NCI-H345 treated with DMSO at 0.1 percent for 48 hours (cell line): Measurements from ENCODE around the gene SCLY.

Experiments
- DNase-seq: peaks from one replicate; lab custom pipeline; 2025; ENCODE audit not compliant: unreplicated experiment; lab: John Stamatoyannopoulos, UW

Gene SCLY

DNA sequence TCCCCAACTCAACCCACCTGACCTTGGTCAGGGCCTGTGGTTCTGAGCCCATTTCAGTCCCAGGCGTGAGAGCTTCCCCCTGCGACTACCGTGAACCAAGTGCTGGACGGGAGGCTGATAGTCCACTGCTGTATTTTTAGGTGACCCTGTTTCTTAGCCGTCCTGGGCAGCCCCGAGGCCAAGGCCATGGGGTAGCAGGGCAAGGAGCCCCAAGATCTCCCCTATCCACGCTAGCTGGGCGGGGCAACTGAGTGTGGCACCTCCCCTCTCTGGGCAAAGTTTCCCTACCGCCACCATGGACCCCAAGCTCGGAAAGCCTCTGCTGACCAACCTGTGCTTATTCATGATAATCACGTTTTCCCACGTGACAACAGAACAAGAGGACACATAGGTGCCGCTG lies 77.1 kb downstream of the SCLY start:
- DNase-seq, result no peak

DNA sequence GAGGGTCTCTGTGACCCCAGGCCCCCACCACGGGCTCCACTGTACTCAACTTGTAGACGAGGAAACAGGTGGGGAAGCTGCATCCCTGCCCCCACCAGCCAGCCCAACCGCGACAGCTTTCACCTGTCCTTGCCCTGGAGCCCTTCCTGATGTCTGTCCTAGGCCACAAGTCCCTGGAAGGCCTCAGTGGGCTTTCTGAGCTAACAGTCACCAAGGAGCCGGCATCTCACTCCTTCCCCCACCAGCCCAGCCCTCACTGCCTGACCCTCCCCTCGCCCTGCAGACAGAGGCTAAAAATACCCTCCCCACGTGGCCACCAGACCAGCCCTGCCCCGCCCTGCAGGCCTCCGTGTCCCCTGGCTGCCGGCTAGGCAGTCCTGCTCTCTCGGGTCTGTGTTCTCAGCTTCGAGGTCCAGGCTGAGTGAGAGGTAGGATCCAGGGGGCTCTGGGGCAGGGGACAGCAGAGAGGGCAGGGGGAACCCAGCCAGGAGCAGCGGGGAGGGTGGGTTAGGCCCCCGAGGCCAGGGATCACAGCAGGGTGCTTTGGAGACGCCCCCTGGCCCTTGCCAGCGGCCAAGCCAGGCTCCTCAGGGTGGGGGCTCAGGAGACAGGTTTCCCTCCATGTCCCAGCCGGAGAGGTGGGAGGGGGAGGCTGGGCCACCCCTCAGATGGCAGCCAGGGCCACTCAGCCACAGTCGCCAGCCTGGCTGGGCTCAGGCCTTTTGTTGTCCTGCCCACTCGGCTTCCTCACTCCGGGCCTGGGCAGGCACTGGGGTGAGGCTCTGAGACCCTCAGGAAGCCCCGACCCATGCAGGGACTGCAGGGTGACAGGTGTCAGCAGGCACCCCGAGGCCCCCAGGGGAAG lies 77.8 kb downstream of the SCLY start, which contains the start of gene KLHL30:
KLHL30 (plus strand) TSS at position 338 of the 865 bp plus-strand sequence. CDS start 2,087 bp downstream, outside the sequence.
- DNase-seq, result no peak

DNA sequence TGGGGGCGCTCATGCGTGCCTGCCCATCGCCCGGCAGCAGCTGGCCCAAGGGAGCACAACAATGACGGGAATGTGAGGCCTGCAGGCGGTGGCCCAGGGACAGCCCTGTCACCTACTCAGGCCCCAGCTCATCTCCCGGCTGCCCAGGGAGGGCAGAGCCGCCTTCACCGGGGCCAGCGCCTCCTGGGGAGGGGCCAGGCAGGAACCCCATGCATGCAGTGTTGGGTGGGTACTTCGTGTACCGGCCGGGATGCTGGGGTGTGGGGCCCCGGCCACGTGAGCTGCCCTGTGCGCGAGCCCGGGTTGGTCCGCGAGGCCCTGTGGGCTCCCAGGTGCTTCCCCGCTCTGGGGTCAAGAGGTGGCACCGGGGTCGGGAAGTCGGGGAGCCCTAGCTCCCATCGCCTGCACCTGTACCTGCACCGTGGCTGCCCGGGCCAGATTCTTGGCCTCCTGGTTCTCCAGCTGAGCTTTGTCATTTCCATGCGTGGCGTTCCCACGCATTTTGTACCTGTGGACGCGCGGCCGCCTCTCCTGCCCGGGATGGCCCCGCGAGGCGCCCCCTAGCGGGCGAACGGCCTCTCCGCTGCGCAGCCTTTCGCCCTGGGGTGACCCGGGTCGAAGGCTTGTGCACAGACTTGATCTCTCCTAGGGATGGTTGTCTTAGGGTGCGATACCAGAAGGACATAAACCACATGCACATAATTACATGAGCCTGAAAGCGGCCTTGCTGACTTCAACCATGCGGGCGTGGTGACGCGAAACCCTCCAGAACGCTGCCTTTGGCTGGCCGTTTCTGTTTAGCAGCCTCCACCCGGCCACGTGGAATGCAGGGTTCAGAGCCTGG lies 78.6 kb downstream of the SCLY start:
- no peak for DNase-seq

DNA sequence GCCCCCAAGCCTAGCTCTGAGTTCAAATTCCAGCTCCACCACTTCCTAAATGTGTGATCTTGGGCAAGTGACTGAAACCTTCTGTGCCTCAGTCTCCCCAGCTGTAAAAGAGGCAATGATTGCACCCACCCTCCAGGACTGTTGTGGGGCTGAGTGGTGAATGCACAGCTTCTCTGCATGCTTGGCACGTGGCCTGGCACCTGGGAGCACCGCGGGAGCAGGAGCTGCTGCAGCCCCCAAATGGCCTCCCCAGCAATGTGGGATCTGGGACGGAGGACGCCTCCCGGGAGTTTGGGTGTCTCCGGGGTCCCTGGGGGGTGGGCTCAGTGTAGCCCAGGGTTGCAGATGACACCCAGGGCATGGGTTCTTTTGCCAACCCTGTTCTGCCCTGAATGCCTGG lies 79.2 kb downstream of the SCLY start:
- DNase-seq, result no peak

DNA sequence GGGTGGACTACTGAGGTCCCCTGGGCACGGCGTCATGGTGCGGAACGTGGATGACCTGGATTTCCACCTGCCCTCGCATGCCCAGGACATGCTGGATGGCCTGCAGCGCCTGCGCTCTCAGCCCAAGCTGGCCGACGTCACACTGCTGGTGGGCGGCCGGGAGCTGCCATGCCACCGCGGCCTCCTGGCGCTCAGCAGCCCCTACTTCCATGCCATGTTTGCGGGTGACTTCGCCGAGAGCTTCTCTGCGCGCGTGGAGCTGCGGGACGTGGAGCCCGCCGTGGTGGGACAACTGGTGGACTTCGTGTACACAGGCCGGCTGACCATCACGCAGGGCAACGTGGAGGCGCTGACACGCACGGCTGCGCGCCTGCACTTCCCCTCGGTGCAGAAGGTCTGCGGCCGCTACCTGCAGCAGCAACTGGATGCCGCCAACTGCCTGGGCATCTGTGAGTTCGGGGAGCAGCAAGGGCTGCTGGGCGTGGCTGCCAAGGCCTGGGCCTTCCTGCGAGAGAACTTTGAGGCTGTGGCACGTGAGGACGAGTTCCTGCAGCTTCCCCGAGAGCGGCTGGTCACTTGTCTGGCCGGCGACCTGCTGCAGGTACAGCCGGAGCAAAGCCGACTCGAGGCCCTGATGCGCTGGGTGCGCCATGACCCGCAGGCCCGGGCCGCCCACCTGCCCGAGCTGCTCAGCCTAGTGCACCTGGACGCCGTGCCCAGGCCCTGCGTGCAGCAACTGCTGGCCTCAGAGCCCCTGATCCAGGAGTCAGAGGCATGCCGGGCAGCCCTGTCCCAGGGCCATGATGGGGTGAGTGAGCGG lies 80.1 kb downstream of the SCLY start:
- DNase-seq, result no peak

DNA sequence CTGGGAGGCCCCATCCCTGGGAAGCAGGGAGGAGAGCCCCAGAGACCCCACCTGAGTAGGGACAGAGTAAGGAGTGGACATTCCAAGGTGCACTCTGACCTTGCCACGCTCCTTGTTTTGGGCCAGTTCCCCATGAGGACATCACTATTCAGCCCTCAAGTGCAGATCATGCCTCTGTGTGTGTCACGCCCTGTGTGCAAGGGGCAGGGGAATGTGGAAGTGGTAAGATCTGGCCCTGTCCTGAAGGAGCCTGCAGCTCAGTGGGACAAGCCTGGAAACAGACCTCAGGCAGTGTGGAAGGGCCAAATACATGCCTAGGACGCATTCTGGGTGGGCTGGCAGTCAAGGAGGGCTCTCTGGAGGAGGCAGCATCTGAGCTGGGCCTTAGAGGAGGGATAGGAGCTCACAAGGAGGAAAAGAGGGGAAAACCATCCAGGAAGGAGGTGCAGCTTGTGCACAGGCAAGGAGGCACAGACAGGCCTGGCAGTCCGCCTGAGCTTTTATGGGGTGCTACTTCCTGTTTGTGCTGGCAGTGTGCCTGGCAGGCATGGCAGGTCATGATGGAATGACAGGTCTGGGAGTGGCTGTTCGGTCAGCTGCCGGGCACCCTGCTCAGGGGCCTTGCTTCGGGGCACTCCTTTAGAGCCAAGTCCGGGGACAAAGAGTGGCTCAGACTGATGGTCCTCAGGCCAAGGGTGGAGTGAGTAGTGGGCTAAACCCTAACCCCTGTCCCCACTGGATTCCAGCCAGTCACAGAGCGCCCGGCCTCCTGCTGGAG lies 80.9 kb downstream of the SCLY start:
- DNase-seq, result no peak

DNA sequence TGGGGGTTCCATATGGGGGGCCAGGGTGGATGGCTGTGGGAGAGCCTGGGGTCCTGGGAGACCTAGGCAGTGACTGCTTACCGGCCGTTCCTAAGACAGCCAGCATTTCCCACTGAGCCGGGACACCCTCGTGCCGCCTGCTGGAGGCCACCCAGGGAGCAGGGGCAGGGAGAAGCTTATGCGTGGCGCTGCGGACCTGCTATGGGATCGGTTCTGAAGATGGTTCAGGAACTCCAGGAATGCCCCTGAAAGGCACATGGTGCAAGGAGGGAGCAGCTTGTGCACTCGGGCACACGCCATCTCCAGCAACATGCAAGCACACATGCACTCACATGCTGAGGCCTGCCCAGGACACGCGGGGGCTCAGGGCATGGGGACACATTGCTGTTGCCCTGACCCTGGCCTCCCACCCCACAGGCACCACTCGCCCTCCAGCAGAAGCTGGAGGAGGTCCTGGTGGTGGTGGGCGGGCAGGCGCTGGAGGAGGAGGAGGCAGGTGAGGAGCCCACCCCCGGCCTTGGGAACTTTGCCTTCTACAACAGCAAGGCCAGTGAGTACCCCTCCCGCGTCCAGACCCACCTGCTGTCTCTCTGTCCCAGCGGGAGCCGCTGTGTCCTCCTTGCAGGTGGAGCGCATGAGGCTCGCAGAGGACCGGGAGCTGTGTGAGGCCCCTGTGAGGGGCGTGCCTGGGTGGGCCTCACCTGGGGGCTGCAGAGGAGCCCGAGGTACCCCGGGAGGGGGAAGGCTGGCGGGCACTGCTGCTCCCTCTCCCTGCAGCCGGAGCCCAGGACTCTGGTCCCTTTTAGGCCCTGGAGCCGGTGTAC lies 81.8 kb downstream of the SCLY start:
- DNase-seq, result no peak

DNA sequence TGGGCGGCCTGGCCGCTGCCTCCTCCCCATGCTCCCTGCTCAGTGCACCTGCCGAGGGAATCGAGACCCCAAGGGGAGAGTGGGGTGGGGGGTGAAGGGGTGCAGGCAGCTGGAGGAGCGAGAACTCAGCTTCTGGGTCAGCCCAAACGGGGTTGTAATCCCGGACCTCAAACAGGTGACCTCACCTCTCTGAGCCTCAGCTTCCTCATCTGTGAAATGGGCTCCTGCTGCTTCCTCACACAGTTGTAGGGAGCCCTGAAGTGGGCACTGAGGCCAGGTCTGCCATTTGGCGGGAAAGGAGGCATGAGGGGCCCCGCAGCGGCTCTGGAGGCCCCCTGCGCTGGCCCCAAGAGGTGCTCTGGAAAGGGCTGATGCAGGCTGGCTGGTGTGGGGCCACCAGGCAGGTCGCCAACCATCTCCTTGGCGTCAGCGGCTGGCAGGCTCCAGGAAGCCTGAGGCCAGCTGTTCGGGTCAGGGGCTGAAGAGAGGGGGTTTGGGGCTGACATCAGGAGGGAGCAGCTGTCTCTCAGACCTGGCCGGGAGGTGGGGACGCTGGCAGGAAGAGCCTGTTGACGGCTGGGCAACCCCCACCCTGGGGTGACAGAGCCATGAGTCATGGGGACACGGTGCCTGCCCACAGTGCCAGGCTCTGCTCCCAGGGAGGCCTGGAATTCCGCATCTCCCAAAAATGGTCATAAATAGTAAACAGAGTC lies 82.6 kb downstream of the SCLY start:
- DNase-seq, result no peak

DNA sequence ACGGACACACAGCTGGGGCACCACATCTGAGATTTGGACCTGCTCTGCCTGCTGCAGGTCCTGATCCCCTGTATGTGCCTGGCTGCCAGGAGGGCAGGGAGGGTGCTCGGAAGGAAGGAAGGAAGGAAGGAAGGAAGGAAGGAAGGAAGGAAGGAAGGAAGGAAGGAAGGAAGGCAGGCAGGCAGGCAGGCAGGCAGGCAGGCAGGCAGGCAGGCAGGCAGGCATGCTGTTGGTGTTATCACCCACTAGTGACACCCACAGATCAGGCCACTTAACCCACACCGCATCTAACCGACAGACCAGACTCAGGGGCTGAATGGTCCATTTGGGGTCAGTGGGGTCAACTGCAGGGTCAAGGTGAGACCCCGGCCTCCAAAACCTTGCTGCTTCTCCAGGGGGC lies 83.5 kb downstream of the SCLY start:
- DNase-seq, result no peak

DNA sequence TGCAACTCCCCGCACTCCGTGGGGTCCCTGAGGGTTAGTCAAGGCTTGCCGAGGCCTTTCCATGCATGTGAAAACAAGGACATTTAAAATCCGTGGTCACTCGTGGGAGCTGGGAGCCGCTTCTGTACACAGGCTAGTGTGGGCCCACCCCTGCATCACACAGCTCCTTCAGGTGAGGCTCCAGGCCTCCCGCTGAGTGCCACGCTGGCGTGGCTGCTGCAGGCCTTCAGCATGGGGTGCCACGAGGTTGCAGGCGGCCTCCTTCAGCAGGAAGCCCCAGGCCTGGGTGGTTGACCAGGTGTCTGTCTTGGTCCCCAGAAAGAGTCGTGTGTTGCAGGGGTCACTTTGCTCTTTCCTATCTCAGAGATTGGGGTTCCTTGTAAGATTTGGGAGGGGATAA lies 84.2 kb downstream of the SCLY start:
- DNase-seq, result no peak

DNA sequence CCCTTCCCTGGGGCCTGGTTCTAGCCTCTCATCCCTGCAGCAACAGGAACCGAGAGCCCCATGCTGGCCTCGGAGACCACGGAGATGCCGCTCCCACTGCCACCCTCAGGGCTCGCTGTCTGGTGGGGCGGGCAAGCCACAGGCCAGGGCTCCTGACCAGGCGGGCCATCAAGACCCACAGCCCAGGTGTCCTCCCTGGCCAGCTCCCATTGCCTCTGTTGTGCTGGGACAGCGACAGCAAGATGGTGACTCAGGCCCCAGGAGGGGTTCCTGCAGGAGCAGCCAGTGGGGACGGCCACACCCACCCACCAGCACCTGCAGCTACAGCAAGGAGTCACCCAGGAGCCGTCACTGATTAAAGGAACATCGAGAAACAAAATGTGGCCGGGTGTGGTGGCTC lies 85.0 kb downstream of the SCLY start:
- DNase-seq, result no peak

DNA sequence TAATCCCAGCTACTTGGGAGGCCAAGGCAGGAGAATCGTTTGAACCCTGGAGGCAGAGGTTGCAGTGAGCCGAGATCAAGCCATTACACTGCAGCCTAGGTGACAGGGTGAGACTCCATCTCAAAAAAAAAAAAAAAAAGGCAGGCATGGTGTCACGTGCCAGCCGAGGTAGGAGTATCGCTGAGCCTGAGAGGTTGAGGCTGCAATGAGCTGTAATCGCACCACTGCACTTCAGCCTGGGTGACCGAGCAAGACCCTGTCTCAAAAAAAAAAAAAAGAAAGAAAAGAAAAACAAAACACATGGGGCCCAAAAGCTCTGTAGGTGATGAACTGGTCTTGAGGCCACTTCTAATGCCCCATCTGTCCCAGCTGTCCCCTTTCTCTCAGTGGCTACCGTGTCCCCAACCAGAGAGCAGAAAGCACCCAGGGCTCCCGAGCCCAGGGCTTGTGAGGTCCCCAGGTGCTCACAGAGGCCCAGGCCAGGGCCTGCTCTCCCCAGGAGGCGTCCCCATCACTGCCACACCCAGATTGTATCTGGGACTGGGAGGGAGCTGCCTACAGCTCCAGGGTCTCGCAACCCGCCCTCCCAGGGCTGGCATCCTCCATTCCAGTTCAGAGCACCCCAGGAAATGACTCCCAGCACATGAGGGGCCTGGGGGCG lies 86.2 kb downstream of the SCLY start:
- no peak for DNase-seq

DNA sequence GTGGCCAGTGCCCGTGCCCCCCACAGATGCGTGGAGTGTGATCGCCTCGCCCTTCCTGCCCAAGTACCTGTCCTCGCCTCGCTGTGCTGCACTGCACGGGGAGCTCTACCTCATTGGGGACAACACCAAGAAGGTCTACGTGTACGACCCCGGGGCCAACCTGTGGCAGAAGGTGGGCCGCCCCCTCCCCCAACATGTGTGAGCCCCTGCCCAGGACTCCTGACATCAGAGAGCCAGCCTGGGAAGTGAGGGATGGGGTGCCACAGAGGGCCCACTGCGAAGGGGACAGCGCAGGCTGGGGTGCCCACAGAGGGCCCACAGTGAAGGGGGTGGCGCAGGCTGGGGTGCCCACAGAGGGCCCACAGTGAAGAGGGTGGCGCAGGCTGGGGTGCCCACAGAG lies 88.2 kb downstream of the SCLY start:
- DNase-seq, result no peak
